HG02763 (cell line): ENCODE results near the gene COPS6.
"Not testable (repeated sequence)": the region's sequence is repeated elsewhere in the genome, so short reads cannot be mapped to it uniquely, and the experiment has no call there.

Experiments
- ATAC-seq: cut with Tn5 transposase; IDR thresholded peaks from one replicate; pipeline ENCODE4 v1.9.1; 2021; ENCODE audit warnings: mild to moderate bottlenecking, moderate library complexity; ENCODE audit not compliant: unreplicated experiment

COPS6 gene

DNA sequence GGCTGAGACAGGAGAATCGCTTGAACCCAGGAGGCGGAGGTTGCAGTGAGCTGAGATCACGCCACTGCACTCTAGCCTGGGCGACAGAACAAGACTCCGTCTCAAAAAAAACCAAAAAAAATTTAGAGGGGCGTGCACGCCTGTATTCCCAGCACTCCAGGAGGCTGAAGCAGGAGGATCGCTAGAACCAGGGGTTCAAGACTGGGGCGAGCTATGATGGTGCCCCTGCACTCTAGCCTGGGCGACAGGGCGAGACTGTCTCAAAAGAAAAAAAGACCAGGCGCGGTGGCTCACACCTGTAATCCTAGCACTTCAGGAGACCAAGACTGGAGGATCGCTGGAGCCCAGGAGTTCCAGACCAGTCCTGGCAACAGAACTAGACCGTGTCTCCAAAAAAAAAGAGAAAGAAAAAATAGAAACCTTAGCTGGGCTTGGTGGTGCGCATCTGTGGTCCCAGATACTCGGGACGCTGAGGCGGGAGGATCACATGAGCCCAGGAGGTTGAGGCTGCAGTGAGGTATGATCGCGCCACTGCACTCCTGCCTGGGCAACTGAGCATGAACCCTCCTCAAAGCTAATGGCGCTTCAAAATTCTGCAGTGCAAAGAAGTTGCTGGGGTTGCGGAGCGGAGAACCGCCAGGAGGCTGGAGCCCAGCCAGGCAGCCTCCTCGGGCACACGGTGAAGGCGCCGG, 37.6 kb downstream of the COPS6 start:
- no peak for ATAC-seq

DNA sequence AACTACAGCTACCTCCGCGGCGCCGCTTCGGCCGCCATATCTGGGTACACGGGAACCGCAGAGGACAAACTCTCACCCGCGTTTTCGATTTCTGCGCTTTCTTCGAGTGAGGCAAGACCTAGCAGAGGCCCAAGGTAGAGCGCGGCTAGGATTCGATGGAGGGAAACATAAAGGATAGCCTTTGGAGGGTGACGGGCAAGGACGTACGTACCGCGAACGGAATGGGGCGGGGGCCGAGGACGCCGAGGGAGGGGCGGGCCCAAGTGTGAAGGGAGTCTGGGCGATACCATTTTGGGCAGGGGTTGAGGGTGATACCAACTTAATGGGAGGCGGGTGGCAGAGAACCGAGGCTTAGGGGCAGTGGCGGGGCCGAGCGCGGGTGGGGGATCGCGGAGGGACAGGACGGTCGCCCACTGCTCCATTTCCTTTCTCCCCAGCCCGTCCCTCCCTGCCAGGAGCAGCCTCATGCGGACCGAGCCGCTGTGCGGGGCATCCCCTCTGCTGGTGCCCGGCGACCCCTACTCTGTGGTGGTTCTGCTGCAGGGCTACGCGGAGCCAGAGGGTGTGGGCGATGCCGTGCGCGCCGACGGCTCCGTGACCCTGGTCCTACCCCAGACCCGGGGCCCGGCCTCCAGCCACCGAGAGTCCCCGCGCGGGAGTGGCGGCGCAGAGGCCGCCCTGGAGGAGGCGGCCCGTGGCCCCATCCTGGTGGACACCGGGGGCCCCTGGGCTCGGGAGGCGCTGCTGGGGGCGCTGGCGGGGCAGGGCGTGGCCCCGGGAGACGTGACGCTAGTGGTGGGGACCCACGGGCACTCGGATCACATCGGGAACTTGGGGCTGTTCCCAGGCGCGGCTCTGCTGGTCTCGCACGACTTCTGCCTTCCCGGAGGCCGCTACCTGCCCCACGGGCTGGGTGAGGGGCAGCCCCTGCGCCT, 38.4 kb downstream of the COPS6 start, which contains the start of gene MBLAC1:
Gene MBLAC1, plus strand, starts transcription at position 37 of the 935 bp plus-strand sequence. Its CDS starts 429 bp downstream, at position 466.
- peak; percentile 60 for ATAC-seq

DNA sequence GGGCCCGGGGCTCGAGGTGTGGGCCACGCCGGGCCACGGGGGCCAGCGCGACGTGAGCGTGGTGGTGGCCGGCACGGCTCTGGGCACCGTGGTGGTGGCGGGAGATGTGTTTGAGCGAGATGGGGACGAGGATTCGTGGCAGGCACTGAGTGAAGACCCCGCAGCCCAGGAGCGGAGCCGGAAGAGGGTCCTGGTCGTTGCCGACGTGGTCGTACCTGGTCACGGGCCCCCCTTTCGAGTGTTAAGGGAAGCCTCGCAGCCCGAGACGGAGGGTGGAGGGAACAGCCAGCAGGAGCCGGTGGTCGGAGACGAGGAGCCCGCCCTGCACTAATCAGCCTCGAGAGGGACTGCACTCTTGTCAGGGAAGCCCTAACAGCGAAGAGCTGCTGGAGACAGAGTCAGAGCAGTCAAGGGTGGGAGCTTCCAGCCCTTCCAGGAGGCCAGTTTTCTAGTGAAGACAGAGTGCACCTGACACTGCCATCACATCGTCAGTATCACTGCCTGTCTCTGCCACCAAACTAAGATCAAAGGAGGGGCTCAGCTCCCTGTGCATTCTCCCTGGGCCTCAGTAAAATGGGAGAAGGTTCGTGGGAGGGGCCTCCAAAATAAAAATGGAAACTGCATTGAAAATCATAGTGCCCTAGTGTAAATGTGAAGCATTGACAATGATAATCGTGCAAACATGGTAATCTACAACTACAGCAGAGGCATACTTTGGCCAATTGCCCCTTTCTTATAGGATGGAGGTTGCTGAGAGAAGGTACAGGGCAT, 39.3 kb downstream of the COPS6 start:
- no peak for ATAC-seq

DNA sequence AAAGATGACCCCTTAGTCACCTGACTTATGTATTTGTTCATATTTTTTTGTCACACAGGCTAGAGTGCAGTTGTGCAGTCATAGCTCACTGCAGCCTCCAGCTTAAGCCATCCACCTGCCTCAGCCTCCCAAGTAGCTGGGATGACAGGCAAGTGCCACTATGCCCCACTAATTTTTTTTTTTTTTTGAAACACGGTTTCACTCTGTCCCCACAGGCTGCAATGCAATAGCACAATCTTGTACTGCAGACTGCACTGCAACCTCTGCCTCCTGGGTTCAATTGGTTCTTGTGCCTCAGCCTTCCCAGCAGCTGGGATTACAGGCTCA, 39.8 kb downstream of the COPS6 start:
- ATAC-seq: no peak

DNA sequence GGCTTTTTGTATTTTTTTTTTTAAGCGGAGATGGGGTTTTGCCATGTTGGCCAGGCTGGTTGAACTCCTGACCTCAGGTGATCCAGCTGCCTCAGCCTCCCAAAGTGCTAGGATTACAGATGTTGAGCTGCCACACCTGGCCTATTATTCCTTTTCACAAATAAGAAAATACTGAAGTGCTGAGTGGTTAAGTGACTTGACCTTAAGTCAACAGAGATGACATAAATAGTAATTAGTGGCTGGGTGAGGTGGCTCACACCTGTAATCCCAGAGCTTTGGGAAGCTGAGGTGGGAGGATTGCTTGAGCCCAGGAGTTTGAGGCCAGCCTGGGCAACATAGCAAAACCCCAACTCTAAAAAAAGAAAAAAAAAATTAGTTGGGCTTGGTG, 41.4 kb downstream of the COPS6 start:
- not testable (repeated sequence) for ATAC-seq

DNA sequence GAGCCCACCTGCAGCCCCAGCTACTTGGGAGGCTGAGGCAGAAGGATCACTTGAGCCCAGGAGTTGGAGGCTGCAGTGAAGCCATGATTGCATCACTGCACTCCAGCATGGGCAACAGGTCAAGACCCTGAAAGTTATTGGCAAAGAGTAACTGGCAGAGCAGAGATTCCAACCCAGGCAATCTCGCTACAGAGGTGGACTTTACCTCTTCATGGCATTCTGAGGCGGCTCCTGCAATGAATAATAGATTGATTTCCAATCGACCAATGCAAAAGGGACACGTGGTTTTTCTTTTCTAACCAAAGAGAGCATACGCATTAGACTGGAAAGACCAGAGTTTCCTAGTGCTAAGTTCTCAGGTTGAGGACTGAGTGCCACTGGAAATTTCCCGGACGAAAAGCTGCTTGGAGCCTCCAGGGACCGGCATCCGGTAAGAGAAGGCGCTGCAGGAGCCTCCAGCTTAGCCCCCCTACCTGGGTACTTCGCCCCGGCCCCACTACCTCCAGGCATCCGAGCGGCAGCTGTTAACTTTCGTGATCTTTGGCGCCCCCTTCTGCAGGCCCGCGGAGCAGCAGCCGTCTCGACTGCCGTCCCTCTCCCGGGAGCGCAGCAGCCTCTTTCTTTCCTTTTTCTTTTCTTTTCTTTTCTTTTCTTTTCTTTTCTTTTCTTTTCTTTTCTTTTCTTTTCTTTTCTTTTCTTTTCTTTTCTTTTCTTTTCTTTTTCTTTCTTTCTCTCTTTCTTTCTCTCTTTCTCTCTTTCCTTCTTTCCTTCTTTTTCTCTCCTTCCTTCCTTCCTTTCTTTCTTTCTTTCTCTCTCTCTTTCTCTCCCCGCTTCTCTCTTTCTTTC, 42.1 kb downstream of the COPS6 start:
- no peak for ATAC-seq

DNA sequence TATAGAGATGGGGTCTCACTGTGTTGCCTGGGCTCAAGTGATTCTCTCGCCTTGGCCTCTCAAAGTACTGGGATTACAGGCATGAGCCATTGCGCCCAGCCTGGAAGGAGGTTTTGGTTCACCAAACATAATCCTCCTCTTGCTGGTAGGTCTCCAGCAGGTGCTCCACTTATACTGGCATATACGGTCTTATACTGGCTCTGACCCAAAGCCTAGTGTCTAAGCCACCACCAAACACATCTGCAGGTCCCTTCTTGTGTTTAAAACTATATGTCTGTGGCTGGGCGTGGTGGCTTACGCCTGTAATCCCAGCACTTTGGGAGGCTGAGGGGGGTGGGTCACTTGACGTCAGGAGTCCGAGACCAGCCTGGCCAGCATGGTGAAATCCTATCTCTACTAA, 43.4 kb downstream of the COPS6 start:
- no peak for ATAC-seq

DNA sequence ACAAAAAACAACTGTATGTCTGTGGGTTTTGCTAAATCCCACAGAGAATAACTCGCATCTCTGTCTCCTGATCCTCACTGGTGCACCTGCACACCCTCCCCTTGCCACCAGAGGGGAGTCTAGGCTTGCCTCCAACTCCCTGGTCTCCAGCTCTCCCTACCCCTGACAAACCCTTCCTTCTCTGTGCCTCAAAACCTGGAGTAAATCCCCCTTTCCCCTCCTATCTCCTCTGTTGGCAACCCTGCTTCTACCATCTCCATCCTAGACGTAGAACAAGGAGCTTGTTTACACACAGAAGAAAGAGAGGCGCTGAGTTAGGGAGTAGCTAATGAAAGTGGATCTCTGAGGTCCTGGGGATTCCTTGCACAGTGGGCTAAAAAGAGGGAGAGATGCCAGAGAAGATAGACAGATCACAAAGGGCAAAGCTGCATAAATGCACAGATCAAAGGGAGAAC, 44.0 kb downstream of the COPS6 start:
- peak; percentile 58 for ATAC-seq

DNA sequence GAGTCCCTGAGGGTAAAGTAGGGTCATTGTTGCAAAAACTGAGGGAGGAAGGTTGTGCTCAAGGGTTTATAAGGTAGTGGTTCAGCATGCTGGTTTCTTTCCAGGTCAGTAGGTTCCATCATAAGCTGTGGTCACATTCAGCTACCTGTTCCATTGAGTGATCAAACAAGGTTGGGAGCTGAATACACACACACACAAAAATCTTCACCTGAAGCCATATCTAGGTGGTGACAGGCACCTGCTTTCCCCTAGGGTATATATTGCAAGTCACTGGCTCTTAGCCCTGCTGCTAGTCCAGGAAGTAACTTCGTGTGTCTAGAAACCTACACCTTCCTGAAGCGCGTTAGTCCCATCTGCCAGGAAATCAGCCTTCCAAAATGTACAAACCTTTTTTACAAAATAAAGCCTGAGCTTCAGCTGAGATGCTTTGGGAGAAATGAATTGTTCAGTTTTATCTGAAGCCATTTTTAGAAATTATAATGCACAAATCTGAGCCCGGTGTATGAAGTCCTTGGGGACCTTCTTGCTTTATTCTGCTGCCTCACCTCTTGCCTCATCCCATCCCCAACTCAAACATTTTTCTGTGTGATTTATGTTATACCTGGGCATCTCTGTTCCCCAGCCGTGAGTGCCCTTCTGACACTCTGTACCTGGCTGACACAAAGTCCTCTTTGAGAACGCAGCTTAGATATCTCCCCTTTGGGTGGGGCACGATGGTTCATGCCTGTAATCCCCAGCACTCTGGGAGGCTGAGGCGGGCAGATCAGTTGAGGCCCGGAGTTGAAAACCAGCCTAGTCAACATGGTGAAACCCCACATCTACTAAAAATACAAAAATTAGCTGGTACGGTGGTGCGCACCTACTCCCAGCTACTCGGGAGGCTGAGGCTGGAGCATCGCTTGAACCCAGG, 49.3 kb downstream of the COPS6 start:
- ATAC-seq: no peak

DNA sequence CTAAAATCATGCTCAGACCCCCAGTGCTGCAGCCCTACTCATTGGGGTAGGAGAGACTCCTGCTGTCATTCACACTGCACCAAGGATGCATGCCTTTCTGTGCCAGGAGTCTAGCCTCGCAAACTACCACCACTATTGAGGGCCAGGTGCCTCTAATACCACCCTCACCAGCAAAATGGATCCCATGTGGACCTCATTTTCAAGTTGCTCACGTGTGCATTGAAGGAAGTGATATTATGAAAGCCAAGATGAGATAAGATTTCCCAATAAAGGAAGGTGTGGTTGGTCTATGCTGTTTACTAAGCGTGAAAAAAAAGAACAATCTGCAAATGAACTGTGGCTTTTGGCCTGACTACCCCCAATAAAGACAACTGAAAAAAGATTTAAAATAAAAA, 52.8 kb downstream of the COPS6 start:
- ATAC-seq: no peak
